ENCODE measurements around the gene SENP6. TPM values are rescaled to one million over a fixed set of nuclear protein-coding genes. Genes with fewer than 3 reads are reported as not detected.
A peak's percentile ranks its signal among the peaks of the same experiment; 100 is the strongest.

SENP6 gene, protein sequence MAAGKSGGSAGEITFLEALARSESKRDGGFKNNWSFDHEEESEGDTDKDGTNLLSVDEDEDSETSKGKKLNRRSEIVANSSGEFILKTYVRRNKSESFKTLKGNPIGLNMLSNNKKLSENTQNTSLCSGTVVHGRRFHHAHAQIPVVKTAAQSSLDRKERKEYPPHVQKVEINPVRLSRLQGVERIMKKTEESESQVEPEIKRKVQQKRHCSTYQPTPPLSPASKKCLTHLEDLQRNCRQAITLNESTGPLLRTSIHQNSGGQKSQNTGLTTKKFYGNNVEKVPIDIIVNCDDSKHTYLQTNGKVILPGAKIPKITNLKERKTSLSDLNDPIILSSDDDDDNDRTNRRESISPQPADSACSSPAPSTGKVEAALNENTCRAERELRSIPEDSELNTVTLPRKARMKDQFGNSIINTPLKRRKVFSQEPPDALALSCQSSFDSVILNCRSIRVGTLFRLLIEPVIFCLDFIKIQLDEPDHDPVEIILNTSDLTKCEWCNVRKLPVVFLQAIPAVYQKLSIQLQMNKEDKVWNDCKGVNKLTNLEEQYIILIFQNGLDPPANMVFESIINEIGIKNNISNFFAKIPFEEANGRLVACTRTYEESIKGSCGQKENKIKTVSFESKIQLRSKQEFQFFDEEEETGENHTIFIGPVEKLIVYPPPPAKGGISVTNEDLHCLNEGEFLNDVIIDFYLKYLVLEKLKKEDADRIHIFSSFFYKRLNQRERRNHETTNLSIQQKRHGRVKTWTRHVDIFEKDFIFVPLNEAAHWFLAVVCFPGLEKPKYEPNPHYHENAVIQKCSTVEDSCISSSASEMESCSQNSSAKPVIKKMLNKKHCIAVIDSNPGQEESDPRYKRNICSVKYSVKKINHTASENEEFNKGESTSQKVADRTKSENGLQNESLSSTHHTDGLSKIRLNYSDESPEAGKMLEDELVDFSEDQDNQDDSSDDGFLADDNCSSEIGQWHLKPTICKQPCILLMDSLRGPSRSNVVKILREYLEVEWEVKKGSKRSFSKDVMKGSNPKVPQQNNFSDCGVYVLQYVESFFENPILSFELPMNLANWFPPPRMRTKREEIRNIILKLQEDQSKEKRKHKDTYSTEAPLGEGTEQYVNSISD
- total RNA-seq (2022), result 91.9 and 94.9 TPM in 2 replicates
- percentile 94 among the genes with signal in this experiment for Bru-seq, nascent RNA
- percentile 92 among the genes with signal in this experiment for BruChase-seq, experiment 1, labeled RNA remaining after a 2-hour chase
- BruChase-seq, experiment 2, labeled RNA remaining after a 6-hour chase, result percentile 89 among the genes with signal in this experiment
- long read RNA-seq, full-length matches to known transcripts, result 14 of 60 reads
- long read RNA-seq, partial matches to known transcripts, result 16 of 60 reads
- long read RNA-seq, other reads (novel, unspliced or antisense), result 30 of 60 reads

DNA sequence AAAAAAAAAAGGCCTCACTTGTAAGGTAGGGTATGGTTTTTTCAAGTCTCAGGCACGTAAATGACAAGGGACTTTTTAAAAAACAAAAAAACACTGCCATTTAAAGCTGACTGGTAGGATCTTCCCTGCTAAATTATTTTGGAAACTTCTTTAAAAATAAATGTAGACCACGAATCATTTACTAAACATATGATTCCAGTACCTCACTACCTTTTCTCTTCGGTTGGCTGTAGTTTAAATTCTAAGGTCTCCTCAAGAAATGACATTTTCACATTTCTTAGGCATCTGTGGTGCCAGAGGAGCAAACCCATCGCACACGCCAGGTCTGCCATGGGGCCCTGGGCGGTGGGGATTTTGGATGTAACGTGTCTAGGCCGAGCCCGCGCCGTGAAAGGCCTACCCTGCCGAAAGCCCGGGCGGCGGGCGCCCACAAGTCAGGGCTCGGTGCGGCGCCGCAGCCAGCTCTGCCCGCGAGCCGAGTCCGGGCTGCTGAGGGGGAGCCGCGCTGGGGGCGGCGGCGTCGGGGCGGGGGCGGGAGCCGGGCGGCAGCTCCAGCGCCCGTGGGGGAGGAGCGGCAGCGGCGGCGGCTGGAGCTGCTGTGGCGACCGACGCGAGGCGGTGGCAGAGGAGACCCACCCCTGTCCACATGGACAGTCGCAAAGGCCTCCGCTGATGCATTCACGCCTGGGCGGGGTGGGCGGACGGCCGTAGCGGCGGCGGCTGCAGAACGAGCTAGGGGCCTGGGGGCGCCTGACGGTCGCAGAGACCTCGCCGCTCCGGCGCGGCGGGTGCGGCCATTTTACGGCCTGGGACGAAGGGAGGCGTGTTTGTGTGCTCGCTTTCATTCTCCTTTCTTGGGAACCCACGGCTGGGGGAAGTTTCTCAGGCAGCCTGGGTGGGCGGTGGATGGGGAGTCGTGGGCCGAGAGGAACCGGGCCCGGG is at the start of gene SENP6:
Gene SENP6 (plus strand): TSS at position 577 of the 942 bp plus-strand sequence. CDS start 645 bp downstream, outside the sequence.
- H3K4me1 Mint-ChIP-seq (ENCODE audit: low read depth, unreplicated experiment), result peaks cover 27% of the 10 kb centered on the region
- peak within 1 kb of the TSS; percentile 92 for H3K27ac Mint-ChIP-seq (ENCODE audit: unreplicated experiment)
- peaks cover 14% of the 10 kb centered on the region for H3K36me3 Mint-ChIP-seq (ENCODE audit: insufficient read depth, unreplicated experiment)
- Histone ChIP-seq H3K4me1 (peaks cover 4% of the 10 kb centered on the region; the same call in 1 of the 2 replicates), H3K36me3 (ENCODE audit: control insufficient read depth, insufficient read depth, low read length) (no peaks in the 10 kb centered on the region), H3K4me3 (ENCODE audit: low read depth, low read length) (peak within 1 kb of the TSS; percentile 94), H3K9me3 (no peaks in the 10 kb centered on the region), H3K27me3 (replicated peaks; ENCODE audit: control insufficient read depth, insufficient read depth, low read length) (no peaks in the 10 kb centered on the region)
- intact Hi-C loops (cut with micrococcal nuclease; ENCODE audit: unreplicated experiment), result loop anchor here (2.0 kb wide), 1 partner anchor 317 kb away; the partner anchor contains the start of gene TMEM30A
- TF ChIP-seq, protein P1, sequence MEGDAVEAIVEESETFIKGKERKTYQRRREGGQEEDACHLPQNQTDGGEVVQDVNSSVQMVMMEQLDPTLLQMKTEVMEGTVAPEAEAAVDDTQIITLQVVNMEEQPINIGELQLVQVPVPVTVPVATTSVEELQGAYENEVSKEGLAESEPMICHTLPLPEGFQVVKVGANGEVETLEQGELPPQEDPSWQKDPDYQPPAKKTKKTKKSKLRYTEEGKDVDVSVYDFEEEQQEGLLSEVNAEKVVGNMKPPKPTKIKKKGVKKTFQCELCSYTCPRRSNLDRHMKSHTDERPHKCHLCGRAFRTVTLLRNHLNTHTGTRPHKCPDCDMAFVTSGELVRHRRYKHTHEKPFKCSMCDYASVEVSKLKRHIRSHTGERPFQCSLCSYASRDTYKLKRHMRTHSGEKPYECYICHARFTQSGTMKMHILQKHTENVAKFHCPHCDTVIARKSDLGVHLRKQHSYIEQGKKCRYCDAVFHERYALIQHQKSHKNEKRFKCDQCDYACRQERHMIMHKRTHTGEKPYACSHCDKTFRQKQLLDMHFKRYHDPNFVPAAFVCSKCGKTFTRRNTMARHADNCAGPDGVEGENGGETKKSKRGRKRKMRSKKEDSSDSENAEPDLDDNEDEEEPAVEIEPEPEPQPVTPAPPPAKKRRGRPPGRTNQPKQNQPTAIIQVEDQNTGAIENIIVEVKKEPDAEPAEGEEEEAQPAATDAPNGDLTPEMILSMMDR (IDR thresholded peaks at IDR 0.05; ENCODE audit: insufficient read depth in 1 of 2, low read depth in 1 of 2, low read length in 1 of 2, severe bottlenecking in 1 of 2, unreplicated experiment in 1 of 2), result no peak
- CTCF ChIA-PET, result no interaction called here
- POLR2A ChIA-PET, result interaction anchor here (0.5 to 1.2 kb wide), 6 partner anchors 17 to 1118 kb away, joined by 3 to 7 read pairs (median 3); partner anchors contain the start of gene COX7A2
- DNase-seq, result peak; percentile 83 to 88
- BruUV-seq (replicated peaks), result no TSS peak
- H3K9me3 Mint-ChIP-seq (ENCODE audit: unreplicated experiment), result no peaks in the 10 kb centered on the region
- H3K27me3 Mint-ChIP-seq (ENCODE audit: insufficient read depth, unreplicated experiment), result no peaks in the 10 kb centered on the region
- H3K4me3 Mint-ChIP-seq (ENCODE audit: unreplicated experiment), result peak within 1 kb of the TSS; percentile 85

DNA sequence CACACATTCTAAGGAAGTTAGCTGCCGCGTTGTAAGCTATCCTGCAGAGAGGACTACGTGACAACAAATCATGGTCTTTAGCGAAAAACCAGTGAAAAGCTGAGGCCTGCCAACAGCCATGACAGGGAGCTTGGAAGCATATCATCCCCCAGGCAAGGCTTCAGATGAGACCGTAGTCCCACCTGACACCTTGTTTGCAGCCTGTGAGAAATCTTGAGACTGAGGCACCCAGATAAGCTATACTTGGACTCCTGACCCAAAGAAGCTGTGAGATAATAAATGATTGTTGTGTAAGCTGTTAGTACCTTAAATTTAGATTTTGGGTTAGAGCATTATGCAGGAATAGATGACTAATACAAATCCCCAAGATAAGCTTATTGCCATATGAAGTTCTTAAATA is 45.4 kb upstream of the SENP6 start:
- Histone ChIP-seq H3K36me3 (ENCODE audit: control insufficient read depth, insufficient read depth, low read length) (no peaks in the 10 kb centered on the region), H3K4me3 (ENCODE audit: low read depth, low read length) (no peak overlapping the region), H3K27me3 (replicated peaks; ENCODE audit: control insufficient read depth, insufficient read depth, low read length) (no peaks in the 10 kb centered on the region), H3K9me3 (no peaks in the 10 kb centered on the region), H3K4me1 (no peaks in the 10 kb centered on the region)
- CTCF ChIA-PET, result no interaction called here
- Mint-ChIP-seq H3K27ac (ENCODE audit: unreplicated experiment) (no peak overlapping the region), H3K27me3 (ENCODE audit: insufficient read depth, unreplicated experiment) (peaks cover 3% of the 10 kb centered on the region), H3K4me1 (ENCODE audit: low read depth, unreplicated experiment) (no peaks in the 10 kb centered on the region), H3K36me3 (ENCODE audit: insufficient read depth, unreplicated experiment) (no peaks in the 10 kb centered on the region), H3K4me3 (ENCODE audit: unreplicated experiment) (no peak overlapping the region), H3K9me3 (ENCODE audit: unreplicated experiment) (no peaks in the 10 kb centered on the region)
- TF ChIP-seq, protein P1 (IDR thresholded peaks at IDR 0.05; ENCODE audit: insufficient read depth in 1 of 2, low read depth in 1 of 2, low read length in 1 of 2, severe bottlenecking in 1 of 2, unreplicated experiment in 1 of 2), result no peak
- BruUV-seq (replicated peaks), result no TSS peak
- intact Hi-C loops (cut with micrococcal nuclease; ENCODE audit: unreplicated experiment), result no loop called here
- POLR2A ChIA-PET, result no interaction called here
- DNase-seq, result no peak

Measured in Caco-2 (cell line).